Measurements from ENCODE around the gene CCDC17.

CCDC17 gene

GRCh38 chr1:45623972-45624371, at the start of gene CCDC17:
Gene CCDC17 (minus strand): TSS chr1:45624054. CDS start chr1:45623909, 145 bp downstream.
- DNase-seq, result no peak

DNA sequence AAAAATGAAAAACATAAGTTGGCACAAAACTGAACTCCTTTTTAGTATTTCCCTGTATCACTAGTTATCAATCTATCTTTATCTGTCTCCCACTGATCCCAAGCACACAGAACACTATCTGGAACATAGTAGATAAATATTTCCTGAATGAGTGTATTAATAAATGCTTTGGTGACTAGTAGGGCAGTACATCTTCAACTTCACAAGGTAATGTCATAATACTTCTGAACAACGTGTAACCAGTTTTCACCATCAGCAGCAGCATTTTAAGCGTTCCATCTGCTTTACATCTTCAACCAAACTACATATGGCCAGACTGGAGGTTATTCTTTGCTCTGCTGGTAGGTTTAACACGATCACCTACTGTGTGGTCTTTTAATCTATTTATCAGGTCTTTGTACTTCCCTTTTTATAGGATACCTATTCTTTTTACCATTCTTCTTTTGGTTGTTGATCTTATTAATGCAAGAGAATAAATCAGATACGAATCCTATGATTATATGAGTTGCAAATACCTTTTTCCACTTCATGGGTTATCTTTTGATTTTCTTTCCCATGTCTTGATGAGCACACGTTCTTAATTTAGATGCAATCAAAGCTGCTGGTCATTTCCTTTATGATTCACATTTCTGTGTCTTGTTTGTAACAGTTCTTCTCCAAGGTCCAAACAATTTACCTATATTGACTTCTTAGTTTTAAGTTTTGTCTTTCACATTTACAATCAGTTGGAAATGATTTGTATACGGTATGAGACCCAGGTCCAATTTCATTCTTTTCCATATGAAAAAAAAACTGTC, 46.2 kb upstream of the CCDC17 start:
- DNase-seq, result no peak

DNA sequence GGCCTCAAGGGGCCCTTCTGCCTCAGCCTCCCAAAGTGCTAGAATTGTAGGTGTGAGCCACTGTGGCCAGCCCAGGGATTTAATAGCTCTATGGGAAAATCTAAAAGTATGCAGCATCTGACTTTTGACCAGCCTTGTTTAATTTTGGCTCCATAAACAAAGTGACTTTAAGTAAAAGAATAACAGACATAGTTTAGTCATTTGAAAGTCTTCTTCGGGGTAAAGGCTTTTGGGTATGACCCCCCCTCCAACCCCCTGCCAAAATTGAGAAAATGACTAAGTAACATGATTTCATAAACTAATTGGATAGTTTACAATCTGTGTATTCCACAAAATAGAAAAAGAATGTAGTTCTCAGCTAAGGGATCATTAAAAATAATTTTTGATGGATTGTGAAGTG, 45.5 kb upstream of the CCDC17 start:
- DNase-seq, result no peak

DNA sequence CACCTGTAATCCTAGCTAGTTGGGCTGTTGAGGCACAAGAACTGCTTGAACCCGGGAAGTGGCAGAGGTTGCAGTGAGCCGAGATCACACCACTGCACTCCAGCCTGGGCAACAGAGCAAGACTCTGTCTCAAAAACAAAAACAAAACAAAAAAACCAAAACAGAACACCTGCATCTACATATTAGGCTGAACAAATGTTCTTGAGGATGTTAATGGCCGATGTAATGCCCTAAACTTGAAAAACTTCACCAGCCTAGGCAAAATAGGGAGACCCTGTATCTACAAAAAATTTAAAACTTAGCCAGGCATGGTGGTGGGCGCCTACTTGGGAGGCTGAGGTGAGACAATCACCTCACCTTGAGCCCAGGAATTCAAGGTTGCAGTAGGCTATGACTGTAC, 44.7 kb upstream of the CCDC17 start:
- DNase-seq, result no peak

- no peak for DNase-seq
Observed at GRCh38 chr1:45667321-45668111, 43.7 kb upstream of the CCDC17 start.

- DNase-seq, result no peak
Observed at GRCh38 chr1:45666836-45667235, 43.0 kb upstream of the CCDC17 start.

DNA sequence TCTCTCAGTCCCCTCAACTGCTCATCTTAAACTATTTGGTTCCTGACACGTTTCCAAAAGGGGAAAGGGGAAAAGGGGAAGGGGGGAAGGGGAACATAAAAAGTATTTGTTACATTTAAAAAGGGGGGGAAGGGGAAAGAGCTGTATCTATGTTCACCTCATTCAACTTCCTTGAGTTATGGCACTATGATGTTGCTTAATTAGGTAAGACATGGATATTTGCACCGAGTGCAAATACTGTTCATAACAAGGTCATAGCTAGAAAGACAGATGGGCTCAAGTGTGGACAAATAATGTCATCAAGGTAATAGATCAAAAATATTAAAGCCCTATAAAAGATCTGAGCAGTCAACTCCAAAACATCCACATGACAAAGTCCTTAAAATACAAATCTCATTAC, 36.5 kb upstream of the CCDC17 start:
- DNase-seq, result no peak

GRCh38 chr1:45659222-45659621, 35.4 kb upstream of the CCDC17 start:
- DNase-seq, result no peak

- DNase-seq, result no peak
Observed at GRCh38 chr1:45658171-45658570, 34.3 kb upstream of the CCDC17 start.

GRCh38 chr1:45656573-45657226, 32.8 kb upstream of the CCDC17 start:
- DNase-seq, result no peak

DNA sequence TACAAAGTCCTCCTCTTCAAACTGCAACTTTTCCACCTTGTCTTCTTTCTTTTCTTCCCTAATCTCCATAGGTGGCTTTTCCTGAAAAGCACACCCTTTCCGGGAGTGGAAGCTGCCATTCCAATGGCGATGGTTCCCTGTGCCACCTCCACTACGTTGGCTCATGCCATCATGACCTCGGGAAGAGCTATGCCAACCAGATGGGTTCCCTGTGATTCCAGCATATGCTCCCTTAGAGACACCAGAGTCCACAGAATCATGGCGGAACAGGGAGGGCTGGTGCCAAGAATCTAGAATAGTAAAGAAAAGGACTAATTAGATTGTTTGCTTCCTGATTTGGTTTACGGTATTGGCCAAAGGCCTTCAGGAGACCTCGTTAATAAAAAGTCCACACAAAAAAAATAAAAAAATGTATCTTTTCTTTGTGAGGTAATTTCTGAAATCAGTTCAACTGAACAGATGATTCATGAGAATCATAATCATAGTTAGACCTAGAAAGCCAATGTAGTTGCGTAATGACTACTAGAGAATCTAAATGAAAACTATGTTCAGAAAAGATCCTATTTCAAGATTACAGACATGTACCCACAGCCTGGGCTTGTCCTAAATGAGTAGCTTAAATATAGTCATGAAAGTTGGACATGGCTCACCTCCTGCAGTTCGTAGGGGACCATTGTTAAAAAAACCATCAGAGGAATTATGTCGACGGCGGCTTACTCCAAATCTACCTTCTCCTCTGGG, 30.9 kb upstream of the CCDC17 start:
- no peak for DNase-seq

DNA sequence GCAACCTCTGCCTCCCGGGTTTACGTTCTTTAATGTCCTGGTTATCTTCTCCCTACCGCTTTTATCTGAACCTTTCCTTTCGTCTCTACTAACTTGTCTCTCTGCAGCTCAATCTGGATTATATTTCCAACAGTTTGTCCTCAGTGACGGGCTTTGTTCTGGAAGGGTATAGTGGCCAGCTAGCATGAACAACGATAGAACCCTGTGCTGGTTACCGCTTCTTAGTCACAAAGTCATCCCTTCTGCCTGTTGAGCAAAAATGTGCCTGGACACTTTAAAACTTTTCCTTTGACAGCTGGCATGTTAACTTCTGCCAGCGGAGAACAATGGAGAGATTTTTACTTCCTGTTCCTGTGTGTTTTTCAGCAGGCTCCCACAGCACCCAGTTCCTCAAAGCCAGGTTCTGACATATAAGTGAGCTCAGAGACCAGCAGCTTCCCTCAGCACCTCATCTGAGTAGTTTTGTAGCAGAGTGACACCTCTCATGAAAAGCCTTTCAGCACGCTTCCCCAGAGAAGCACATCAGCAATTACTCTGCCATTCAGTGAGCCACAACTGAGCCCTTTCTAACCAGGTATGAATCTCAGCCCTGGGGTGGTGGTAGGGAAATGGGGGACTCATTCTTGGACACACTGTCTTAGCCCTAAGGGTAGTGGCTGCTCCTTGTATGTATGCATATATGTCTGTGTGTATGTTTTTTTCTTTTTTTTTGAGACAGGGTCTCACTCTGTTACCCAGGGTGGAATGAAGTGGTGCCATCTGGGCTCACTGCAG, 23.6 kb upstream of the CCDC17 start:
- no peak for DNase-seq

GRCh38 chr1:45644661-45645060, 20.8 kb upstream of the CCDC17 start:
- no peak for DNase-seq

DNA sequence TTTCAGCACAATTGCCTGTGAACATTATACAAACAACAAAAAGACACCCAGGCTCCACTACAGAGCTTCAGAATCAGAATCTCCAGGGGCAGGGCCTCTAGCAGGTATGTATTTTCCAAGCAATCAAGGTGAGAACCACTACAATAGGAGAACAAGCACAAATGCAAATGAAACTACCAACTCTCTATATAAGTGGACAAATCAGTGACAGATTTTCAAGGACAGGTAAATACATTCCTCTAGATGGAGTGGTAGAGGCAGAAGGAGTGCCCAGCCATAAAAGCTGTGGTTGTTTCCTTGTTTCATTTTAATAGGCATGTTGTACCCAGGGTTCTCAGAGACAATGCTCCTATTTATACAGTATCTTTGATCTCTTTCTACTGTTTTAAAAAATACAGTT, 20.1 kb upstream of the CCDC17 start:
- no peak for DNase-seq

DNA sequence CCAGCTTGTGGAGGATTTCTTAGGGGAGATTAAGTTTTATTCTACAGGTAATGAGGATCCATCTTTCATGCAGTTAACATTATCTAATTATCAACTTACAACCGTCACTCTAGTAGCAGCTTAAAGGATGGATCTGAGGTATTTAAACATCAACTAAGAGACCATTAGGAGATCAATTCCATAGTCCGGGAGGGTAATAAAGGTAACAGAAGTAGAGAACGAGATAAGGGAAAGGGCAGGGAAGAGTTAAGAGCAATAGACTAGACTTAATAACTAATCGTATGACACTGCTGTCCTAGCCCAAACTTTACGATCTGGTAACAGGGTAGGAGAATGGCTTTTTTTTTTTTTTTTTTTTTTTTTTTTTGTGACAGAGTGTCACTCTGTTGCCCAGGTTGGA, 19.5 kb upstream of the CCDC17 start:
- DNase-seq, result no peak

- DNase-seq, result no peak
Observed at GRCh38 chr1:45640293-45640692, 16.4 kb upstream of the CCDC17 start.

GRCh38 chr1:45635211-45635610, 11.4 kb upstream of the CCDC17 start:
- no peak for DNase-seq

DNA sequence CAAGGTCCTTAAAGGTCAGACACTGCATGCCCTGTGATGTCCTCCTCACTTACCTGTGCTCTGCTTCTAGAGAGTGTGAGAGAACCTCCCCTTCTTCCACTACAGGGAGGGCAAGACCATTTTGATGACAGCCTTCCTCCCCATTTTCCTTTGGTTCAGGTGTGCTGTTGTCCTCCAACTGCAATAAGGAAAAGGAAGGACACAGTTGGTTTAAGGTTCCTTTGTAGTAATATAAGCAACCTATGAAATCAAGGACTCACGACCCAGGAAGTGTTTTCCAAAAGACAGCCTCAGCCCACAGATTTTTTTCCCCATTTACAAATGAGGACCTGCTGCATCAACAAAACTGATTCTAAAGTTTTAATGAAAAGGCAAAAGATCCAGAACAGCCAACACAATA, 6.6 kb upstream of the CCDC17 start:
- no peak for DNase-seq

- no peak for DNase-seq
Observed at GRCh38 chr1:45629035-45629434, 5.2 kb upstream of the CCDC17 start.

- no peak for DNase-seq
Observed at GRCh38 chr1:45622524-45623394, 1.1 kb downstream of the CCDC17 start.

GRCh38 chr1:45621895-45622523, 1.8 kb downstream of the CCDC17 start:
- DNase-seq, result no peak

All from activated naive CD4-positive, alpha-beta T cell (primary cell).